GM13977 (cell line): ENCODE data around the gene PCBP3.

Experiments
- DNase-seq: peaks from one replicate; pipeline ENCODE4 v3.0.0; 2012; ENCODE audit warnings: low spot score
- in situ Hi-C: fragments of 300-500 bp; cut with MboI; formaldehyde crosslinking; loops from one replicate; pipeline ENCODE4 v1.12.0; 2022; ENCODE audit warnings: low sequenced_read_pairs, low pct_unique_long_range_greater_than_20kb, mixed read lengths, inconsistent platforms; ENCODE audit not compliant: unreplicated experiment
- TF ChIP-seq, protein P1 (sequence below): IDR thresholded peaks from 2 replicates; pipeline ENCODE4 v1.5.1; 2012; ENCODE audit warnings: mild to moderate bottlenecking, control low read depth; ENCODE audit not compliant: insufficient read depth; ENCODE audit errors: extremely low read depth, missing control alignments

The PCBP3 gene

GRCh38 chr21:45941338-45941710 is 297.8 kb downstream of the PCBP3 start:
- TF ChIP-seq, protein P1, sequence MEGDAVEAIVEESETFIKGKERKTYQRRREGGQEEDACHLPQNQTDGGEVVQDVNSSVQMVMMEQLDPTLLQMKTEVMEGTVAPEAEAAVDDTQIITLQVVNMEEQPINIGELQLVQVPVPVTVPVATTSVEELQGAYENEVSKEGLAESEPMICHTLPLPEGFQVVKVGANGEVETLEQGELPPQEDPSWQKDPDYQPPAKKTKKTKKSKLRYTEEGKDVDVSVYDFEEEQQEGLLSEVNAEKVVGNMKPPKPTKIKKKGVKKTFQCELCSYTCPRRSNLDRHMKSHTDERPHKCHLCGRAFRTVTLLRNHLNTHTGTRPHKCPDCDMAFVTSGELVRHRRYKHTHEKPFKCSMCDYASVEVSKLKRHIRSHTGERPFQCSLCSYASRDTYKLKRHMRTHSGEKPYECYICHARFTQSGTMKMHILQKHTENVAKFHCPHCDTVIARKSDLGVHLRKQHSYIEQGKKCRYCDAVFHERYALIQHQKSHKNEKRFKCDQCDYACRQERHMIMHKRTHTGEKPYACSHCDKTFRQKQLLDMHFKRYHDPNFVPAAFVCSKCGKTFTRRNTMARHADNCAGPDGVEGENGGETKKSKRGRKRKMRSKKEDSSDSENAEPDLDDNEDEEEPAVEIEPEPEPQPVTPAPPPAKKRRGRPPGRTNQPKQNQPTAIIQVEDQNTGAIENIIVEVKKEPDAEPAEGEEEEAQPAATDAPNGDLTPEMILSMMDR: no peak
- DNase-seq: no peak
- in situ Hi-C loops: no loop called here

- in situ Hi-C loops: no loop called here
- TF ChIP-seq, protein P1: no peak
- no peak for DNase-seq
These were observed 298.4 kb downstream of the PCBP3 start for GRCh38 chr21:45941717-45942546.

DNA sequence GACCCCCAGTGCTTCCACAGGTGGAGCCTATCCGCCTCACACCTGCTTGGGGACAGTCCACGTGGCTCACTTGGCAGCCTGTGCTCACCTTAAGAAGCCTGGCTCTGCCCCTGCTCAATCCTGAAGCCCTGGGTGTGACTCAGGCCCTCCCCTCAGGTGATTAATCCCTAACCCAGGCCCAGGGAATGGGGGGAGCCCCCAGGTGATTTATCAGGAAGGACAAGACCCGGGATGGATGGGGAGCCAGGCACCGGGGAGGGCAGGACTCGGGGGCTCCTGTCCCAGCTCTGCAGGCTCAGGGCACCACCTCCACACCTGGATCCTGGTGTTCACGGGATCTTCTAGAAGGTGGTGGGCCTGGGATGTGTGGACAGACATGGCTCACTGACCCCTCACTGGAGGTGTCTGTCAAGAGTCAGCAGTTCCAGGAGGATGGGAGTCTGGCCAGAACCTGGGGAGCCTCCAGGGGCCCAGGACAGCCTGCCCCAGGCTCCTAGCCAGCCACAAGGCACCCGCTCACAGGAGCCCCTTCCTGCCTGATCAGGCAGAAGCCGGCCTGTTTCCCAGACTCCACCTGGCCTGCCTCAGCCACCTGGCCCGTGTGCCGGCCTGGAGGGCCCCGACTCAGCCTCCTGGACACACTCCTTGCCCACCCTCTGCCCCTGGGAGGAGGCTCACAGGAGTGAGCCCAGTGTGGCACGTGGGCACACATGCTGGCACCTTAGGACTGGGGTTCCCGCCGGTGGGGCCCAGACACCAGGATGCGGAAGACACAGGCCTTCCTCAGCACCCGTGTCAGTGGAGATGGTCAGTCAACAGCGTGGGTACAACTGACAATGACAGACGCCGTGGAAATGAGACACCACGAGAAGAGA is 299.5 kb downstream of the PCBP3 start:
- TF ChIP-seq, protein P1: no peak
- in situ Hi-C loops: no loop called here
- no peak for DNase-seq

GRCh38 chr21:45943630-45944540 is 300.4 kb downstream of the PCBP3 start:
- TF ChIP-seq, protein P1: no peak
- in situ Hi-C loops: no loop called here
- no peak for DNase-seq

GRCh38 chr21:45944601-45945000 is 301.1 kb downstream of the PCBP3 start:
- TF ChIP-seq, protein P1: no peak

More at GRCh38 chr21:45944601-45945000, 301.1 kb downstream of the PCBP3 start:
- DNase-seq: no peak
- in situ Hi-C loops: no loop called here
